HG03025 (cell line): ENCODE results near the gene RYR2.
"Not testable (repeated sequence)": the region's sequence is repeated elsewhere in the genome, so short reads cannot be mapped to it uniquely, and the experiment has no call there.

Experiments used
- ATAC-seq: cut with Tn5 transposase; IDR thresholded peaks from one replicate; pipeline ENCODE4 v1.9.1; 2021; ENCODE audit warnings: mild to moderate bottlenecking, moderate library complexity; ENCODE audit not compliant: unreplicated experiment, low FRiP score

Gene RYR2

DNA sequence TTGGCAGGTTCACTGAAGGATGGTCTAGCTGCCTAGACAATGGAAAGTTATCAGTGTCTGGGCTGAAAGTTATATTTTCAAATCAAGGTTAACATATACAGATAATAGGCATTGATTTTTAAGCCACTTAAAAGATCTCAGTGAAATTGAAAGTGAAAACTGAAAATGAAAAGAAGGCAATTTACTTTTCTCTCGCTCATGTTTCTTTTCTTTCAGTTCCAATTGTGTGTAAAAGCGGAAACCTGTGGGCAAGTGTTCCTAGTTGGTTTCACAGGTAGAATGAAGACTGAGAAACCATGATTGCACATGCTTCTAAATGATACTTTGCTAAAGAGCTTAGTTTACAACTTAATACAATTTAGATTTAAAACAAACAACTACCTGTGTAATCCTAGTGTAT lies 465.0 kb downstream of the RYR2 start:
- ATAC-seq: peak; percentile 68

- ATAC-seq: no peak
Observed at GRCh38 chr1:237509748-237510147, 467.8 kb downstream of the RYR2 start.

DNA sequence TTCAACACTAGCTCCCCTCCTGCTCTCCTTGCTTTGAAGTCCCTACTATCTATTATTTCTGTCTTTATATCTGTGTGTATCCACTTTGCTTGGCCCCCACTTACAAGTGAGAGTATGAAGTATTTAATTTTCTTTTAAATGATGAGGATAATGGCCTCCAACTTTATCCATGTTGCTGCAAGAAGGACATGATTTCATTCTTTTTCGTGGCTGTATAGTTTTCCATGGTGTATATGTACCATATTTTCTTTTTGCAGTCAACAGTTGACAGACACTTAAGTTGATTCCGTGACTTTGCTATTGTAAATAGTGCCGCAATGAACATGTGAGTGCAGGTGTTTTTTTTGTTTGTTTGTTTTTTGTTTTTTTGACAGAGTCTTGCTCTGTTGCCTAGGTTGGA lies 483.1 kb downstream of the RYR2 start:
- ATAC-seq: no peak

DNA sequence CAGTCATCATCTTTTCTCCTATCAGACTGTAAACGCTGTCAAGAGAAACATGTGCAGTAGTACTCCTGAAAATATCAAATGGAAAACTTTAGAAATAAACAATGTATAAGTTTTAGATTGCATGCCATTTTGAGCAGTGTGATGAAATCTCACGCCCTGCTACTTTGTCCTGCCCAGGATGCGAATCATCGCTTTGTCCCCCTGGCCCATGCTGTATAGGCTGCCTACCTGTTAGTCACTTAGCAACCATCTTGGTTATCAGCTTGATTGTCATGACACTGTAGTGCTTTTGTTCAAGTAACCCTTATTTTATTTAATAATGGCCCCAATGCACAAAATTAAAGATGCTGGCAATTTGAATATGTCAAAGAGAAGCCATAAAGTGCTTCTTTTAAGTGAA lies 485.8 kb downstream of the RYR2 start:
- ATAC-seq: no peak

GRCh38 chr1:237528545-237528944 lies 486.6 kb downstream of the RYR2 start:
- no peak for ATAC-seq

DNA sequence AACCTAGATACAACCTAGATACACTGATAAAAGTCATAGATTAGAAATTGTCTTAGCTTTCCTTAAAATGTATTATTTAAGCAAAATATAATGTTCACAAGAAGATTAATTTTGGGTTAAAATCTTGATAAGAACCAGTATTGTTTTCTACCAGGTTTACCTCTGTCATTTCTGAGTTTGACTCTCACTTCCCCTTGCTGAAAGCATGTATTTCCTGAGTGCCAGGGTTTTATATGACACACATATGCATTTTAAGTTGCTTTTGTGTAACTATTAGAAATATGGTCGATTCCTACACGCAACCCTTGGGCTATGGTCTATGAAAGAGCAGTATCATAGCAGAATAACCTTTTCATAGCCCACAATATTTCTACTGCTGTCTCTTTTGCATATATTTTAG lies 497.1 kb downstream of the RYR2 start:
- no peak for ATAC-seq

- ATAC-seq: no peak
Observed at GRCh38 chr1:237542525-237543418, 500.8 kb downstream of the RYR2 start.

- ATAC-seq: no peak
Observed at GRCh38 chr1:237553078-237553477, 511.1 kb downstream of the RYR2 start.

DNA sequence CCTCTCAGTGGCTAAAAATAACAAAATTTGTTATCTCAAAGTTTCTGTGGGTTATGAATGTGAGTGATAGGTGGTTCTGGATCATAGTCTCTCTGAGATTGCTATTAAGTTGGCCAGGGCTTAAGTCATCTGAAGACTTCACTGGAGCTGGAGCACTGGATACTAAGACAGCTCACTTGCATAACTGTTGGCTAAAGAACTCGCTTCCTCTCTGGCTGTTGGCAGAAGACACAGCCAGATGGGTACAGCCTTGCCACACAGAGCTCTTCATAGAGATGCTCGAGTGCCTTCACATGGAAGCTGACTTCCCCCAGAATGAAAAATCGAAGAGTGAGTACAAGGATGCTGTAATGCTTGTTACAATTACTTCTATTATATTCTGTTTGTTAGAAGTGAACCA lies 514.9 kb downstream of the RYR2 start:
- no peak for ATAC-seq

DNA sequence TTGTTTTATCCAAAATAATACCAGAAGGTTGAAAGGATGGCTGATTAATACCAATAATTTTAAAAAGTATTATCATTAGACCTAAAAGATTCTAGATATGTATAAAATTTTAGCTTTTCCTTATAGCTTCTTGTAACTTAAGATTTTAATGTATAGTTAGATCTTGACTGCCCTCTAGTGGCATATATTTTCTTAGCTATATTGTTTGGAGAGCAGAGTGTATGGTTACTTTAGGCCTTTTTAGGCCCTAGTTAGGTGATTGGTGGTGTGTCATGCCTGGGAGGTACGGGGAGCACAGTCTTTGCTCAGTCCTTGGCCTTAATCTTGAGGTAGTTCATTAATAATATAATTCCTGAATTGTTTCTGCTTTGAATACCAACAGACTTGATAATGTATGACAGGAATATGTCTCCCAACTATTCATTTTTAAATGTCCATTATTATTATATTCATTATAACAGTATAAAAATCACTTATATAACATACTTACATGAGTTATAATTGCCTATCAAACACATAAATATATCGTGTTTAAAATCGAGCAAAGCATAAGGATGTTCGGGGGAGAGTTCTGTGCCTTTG lies 520.3 kb downstream of the RYR2 start:
- ATAC-seq: peak; percentile 78

DNA sequence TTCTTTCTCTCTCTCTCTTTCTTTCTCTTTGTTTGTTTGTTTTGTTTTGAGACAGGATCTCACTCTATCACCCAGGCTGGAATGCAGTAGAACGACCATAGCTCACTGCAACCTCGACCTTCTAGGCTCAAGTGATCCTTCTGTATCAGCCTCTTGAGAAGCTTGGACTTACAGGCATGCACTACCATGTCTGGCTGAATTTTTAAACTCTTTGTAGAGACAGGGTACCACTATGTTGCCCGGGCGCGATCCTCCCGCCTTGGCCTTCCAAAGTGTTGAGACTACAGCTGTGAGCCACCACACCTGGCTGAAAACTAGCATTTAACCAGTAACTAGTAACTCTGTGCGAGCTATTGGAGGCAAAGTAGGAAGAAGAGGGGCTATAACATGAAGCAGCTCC lies 523.3 kb downstream of the RYR2 start:
- ATAC-seq: no peak

DNA sequence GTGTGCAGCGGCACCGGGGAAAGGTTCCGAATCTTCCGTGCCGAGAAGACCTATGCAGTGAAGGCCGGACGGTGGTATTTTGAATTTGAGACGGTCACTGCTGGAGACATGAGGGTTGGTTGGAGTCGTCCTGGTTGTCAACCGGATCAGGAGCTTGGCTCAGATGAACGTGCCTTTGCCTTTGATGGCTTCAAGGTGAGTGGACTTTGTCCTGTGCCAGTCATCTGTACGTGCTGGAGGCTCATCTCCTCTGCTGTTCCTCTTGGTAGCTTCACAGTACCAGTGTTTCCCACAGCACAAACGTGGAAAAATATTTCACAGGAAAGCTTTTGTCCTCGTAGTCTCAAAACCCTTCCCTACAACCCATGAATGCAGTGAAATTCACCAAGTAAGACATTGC lies 524.6 kb downstream of the RYR2 start:
- ATAC-seq: no peak

DNA sequence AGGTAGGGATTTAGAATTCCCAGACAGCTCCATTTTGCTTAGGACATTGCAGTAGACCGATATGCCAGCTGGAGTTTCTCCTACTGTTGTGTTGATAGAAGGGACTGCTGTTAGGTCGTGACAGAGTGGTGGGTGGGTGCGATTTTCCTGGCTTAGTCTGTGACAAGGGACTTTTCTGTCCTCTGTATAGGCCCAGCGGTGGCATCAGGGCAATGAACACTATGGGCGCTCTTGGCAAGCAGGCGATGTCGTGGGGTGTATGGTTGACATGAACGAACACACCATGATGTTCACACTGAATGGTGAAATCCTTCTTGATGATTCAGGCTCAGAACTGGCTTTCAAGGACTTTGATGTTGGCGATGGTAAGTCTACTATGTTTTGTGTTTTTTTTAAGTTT lies 527.0 kb downstream of the RYR2 start:
- ATAC-seq: no peak

DNA sequence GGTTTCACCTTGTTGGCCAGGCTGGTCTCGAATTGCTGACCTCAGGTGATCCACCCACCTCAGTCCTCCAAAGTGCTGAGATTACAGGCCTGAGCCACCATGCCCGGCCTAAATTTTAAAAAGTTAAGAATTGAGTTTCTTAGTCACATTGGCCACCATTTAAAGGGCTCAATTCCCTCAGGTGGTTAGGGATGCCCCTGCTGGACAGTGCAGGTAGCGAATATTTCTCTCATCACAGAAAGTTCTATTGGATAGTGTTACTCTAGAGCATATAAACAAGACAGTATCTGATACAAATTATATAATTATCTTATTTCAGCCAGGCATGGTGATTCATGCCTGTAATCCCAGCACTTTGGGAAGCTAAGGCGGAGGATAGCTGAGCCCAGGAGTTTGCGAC lies 528.5 kb downstream of the RYR2 start:
- no peak for ATAC-seq

- ATAC-seq: no peak
Observed at GRCh38 chr1:237574536-237574935, 532.6 kb downstream of the RYR2 start.

DNA sequence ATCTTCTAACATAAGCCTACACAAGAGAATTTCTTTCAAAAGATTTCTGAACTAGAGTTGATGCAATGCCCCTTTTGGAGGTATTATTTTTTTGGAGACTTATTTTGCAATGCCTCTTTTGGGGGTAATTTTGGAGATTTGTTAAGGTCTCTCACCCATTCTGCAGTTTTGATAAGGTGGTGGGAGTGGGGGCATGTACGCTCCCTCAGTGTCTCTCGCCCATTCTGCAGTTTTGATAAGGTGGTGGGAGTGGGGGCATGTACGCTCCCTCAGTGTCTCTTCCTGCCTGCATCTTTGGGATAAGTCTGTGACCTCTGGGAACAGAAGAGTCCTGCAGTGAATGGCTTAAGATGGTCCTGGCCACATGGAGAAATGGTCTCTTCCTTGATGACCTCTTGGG lies 536.6 kb downstream of the RYR2 start:
- no peak for ATAC-seq

GRCh38 chr1:237580726-237581125 lies 538.7 kb downstream of the RYR2 start:
- no peak for ATAC-seq

- ATAC-seq: no peak
Observed at GRCh38 chr1:237583270-237583669, 541.3 kb downstream of the RYR2 start.

DNA sequence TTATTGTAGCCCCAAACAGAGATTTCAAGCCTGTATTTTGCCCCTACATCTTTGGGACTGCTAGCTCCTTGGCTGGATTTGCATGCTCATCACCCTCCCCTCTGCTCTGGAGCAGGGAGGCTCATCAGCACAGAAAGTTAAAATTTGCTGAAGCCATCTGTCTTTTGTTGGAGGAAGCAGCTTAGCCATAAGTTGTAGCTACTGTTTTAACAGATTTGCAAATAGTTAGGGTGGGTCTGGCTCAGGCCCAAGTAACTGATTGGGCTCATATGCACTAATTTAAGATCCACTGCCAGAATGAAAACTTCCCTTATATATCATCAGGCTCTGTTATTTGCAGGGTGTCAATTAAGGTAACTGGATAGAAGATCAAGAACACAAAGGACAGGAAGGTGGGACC lies 541.8 kb downstream of the RYR2 start:
- ATAC-seq: no peak

DNA sequence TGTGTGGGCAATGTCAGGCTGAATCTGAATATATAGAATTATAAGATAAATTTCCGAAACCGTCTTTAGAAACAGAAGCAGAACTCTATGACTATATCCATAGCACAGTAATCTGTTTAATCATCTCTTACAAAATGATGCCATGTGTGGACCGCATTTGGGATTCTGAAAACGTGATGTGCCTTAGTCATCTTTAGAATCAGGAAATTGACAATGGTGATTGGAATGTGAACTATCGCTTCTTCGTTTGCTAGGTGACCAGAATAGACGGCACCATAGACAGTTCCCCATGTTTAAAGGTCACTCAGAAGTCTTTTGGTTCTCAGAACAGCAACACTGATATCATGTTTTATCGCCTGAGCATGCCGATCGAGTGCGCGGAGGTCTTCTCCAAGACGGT lies 548.4 kb downstream of the RYR2 start:
- no peak for ATAC-seq

DNA sequence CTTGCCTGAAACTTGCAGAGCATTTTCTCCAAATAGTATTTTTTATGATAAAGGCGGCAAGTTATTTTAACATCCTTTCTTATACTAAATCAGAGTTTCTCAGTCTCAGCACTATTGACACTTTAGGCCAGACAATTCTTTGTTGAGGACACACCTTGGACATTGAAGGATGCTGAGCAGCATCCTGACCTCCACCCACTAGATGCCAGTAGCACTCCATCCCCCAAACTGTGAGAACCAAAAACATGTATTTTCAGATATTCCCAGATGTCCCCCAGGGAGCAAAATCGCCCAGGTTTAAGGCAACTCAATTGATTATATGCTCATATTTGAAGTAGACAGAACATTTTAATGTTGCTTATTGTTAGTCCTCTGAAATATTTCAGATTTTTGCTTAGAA lies 549.4 kb downstream of the RYR2 start:
- no peak for ATAC-seq

GRCh38 chr1:237603036-237603568 lies 561.1 kb downstream of the RYR2 start:
- ATAC-seq: not testable (repeated sequence)
